ENCODE results near the gene ARPC5L.

DNA sequence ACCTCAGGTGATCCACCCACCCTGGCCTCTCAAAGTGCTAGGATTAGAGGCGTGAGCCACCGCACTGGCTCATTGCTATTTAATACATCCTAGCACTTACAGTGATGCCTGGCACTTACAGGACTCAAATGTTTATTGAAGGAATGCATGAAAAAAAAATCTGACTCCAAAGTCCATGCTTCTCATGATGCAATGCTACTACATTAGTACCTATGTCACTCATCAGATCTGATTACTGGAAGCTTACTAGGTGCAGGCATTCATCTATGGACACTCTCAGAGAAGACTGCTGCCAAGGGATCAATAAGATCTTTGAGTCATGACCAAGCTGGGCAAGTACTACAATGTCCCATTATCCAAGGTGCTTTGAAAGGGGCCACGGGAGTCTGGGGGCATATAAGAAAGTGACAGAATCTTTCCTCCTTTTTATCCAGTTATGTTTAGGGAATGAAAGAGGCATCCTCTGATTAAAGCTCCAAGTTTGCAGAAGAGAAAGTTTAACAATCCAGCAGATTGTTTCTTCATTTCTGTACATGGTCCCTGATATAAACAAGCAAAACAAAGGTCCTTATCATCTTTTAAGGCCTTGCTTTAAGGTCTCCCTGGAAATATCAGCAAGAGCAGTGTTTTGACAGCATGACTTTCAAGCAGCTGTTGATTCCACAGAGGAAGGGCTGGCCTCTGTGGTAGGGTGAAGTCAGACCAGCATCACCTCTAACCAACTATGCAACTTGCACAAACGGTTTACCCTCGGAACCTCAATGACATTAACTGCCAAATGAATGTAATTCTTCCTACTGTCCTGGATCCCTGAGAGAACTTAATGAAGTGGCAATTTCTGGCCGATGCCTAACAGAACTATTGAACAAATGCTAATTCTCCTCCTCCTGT lies 35.9 kb downstream of the ARPC5L start:
- TF ChIP-seq, protein P1, sequence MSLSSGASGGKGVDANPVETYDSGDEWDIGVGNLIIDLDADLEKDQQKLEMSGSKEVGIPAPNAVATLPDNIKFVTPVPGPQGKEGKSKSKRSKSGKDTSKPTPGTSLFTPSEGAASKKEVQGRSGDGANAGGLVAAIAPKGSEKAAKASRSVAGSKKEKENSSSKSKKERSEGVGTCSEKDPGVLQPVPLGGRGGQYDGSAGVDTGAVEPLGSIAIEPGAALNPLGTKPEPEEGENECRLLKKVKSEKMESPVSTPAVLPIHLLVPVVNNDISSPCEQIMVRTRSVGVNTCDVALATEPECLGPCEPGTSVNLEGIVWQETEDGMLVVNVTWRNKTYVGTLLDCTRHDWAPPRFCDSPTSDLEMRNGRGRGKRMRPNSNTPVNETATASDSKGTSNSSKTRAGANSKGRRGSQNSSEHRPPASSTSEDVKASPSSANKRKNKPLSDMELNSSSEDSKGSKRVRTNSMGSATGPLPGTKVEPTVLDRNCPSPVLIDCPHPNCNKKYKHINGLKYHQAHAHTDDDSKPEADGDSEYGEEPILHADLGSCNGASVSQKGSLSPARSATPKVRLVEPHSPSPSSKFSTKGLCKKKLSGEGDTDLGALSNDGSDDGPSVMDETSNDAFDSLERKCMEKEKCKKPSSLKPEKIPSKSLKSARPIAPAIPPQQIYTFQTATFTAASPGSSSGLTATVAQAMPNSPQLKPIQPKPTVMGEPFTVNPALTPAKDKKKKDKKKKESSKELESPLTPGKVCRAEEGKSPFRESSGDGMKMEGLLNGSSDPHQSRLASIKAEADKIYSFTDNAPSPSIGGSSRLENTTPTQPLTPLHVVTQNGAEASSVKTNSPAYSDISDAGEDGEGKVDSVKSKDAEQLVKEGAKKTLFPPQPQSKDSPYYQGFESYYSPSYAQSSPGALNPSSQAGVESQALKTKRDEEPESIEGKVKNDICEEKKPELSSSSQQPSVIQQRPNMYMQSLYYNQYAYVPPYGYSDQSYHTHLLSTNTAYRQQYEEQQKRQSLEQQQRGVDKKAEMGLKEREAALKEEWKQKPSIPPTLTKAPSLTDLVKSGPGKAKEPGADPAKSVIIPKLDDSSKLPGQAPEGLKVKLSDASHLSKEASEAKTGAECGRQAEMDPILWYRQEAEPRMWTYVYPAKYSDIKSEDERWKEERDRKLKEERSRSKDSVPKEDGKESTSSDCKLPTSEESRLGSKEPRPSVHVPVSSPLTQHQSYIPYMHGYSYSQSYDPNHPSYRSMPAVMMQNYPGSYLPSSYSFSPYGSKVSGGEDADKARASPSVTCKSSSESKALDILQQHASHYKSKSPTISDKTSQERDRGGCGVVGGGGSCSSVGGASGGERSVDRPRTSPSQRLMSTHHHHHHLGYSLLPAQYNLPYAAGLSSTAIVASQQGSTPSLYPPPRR (CRISPR knock-in tag; IDR thresholded peaks at IDR 0.05; ENCODE audit: borderline replicate concordance), result no peak
- TF ChIP-seq POLR2A (IDR thresholded peaks at IDR 0.05; ENCODE audit: insufficient read depth in 1 of 2, low read depth in 2 of 2, low read length in 2 of 2) (no peak), ZNF335 (CRISPR knock-in tag; IDR thresholded peaks at IDR 0.05) (no peak), TAF1 (CRISPR knock-in tag; IDR thresholded peaks at IDR 0.05) (no peak), ZMAT3 (CRISPR knock-in tag; conservative IDR thresholded peaks at IDR 0.05) (no peak), NR2C2 (CRISPR knock-in tag; IDR thresholded peaks at IDR 0.05; ENCODE audit: borderline replicate concordance) (peak; percentile 43; the same call in 1 of the 2 replicates), HDAC6 (IDR thresholded peaks at IDR 0.05; ENCODE audit: low read depth, low read length) (no peak)
- TF ChIP-seq, protein P2, sequence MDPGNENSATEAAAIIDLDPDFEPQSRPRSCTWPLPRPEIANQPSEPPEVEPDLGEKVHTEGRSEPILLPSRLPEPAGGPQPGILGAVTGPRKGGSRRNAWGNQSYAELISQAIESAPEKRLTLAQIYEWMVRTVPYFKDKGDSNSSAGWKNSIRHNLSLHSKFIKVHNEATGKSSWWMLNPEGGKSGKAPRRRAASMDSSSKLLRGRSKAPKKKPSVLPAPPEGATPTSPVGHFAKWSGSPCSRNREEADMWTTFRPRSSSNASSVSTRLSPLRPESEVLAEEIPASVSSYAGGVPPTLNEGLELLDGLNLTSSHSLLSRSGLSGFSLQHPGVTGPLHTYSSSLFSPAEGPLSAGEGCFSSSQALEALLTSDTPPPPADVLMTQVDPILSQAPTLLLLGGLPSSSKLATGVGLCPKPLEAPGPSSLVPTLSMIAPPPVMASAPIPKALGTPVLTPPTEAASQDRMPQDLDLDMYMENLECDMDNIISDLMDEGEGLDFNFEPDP (CRISPR knock-in tag; conservative IDR thresholded peaks at IDR 0.05), result no peak
